Mucosa of rectum (tissue), 2 donors: ENCODE measurements around the gene SHLD2.
"Not testable (repeated sequence)": the region's sequence is repeated elsewhere in the genome, so short reads cannot be mapped to it uniquely, and the experiment has no call there.

Experiments
- H3K27ac ChIP-seq, 2 donors: one replicate each; pipeline ENCODE4 v1.7.0; 2013; ENCODE audit warnings: inconsistent platforms in 2 of 2, low read depth in 2 of 2, low read length in 2 of 2
- H3K27me3 ChIP-seq, 2 donors: one replicate each; pipeline ENCODE4 v1.7.0; 2013; ENCODE audit warnings: low read length in 2 of 2; ENCODE audit not compliant: control insufficient read depth in 2 of 2, insufficient read depth in 2 of 2
- H3K36me3 ChIP-seq, 2 donors: one replicate each; pipeline ENCODE4 v1.7.0; 2013; ENCODE audit warnings: low read length in 2 of 2; ENCODE audit not compliant: control insufficient read depth in 2 of 2, insufficient read depth in 2 of 2
- H3K4me1 ChIP-seq, 2 donors: one replicate each; pipeline ENCODE4 v1.7.0; 2013; ENCODE audit warnings: low read length in 2 of 2, mild to moderate bottlenecking in 1 of 2; ENCODE audit not compliant: control insufficient read depth in 2 of 2, insufficient read depth in 2 of 2
- H3K4me3 ChIP-seq, 2 donors: one replicate each; pipeline ENCODE4 v1.7.0; 2013; ENCODE audit warnings: low read length in 2 of 2
- H3K9ac ChIP-seq, 2 donors: one replicate each; pipeline ENCODE4 v1.7.0; 2013; ENCODE audit warnings: low read length in 2 of 2, low read depth in 1 of 2, mild to moderate bottlenecking in 1 of 2
- H3K9me3 ChIP-seq, 2 donors: one replicate each; pipeline ENCODE4 v1.7.0; 2013; ENCODE audit warnings: low read length in 2 of 2; ENCODE audit not compliant: control insufficient read depth in 2 of 2
- donor health status: healthy.
- donor health status: Normal muscosa, but diverticular disease.

The SHLD2 gene

GRCh38 chr10:87237244-87237643 is 142.2 kb downstream of the SHLD2 start:
- H3K4me3 ChIP-seq, H3K9me3 ChIP-seq, H3K4me1 ChIP-seq, H3K9ac ChIP-seq, H3K36me3 ChIP-seq, H3K27me3 ChIP-seq: not testable (repeated sequence)
- peak overlapping the region in 1 of 2 donors; percentile 71 for H3K27ac ChIP-seq

GRCh38 chr10:87239346-87239808 is 144.4 kb downstream of the SHLD2 start:
- H3K4me1 ChIP-seq, H3K36me3 ChIP-seq, H3K27me3 ChIP-seq, H3K4me3 ChIP-seq, H3K9me3 ChIP-seq, H3K27ac ChIP-seq, H3K9ac ChIP-seq: not testable (repeated sequence)
